ENCODE data around the gene CTIF.

DNA sequence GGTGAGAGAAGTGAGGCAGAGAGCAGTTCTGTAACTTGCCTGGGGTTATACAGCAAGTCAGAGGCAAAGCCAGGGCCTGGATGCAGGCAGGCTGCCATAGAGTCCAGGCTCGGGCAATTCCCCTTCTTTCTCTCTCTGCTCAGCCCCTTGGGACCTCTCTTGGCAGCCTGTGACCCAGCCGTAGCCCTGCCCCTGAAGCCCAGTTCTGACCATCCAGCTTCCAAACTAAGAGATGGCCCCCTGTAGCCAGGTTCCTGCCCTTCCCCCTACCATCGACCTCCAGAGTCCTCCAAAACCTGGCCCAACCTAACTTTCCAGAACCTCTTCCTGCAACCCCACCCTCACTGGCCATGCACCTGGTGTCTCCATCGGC lies 201.2 kb downstream of the CTIF start:
- TF ChIP-seq CTCF (IDR thresholded peaks at IDR 0.05; ENCODE audit: low read length), result no peak
- TF ChIP-seq EZH2 (optimal IDR thresholded peaks at IDR 0.05; ENCODE audit: low read depth, low read length), result no peak
- no peak for TF ChIP-seq EZH2phosphoT487 (IDR thresholded peaks at IDR 0.05; ENCODE audit: low read length)

Measured in MM.1S (cell line).